Ectodermal cell (in vitro differentiated cells): Measurements from ENCODE around the gene ST3GAL2.

Experiments
- H3K27ac ChIP-seq: 2 replicates; pipeline ENCODE4 v1.7.0; 2013; ENCODE audit warnings: mild to moderate bottlenecking, low read depth, low read length; ENCODE audit not compliant: insufficient read depth, poor library complexity, severe bottlenecking
- H3K27me3 ChIP-seq: 2 replicates; pipeline ENCODE4 v1.7.0; 2013; ENCODE audit warnings: mild to moderate bottlenecking, low read length; ENCODE audit not compliant: insufficient read depth, control insufficient read depth, poor library complexity, severe bottlenecking
- H3K36me3 ChIP-seq: one replicate; pipeline ENCODE4 v1.7.0; 2013; ENCODE audit warnings: low read length; ENCODE audit not compliant: control insufficient read depth, insufficient read depth
- H3K4me1 ChIP-seq: one replicate; pipeline ENCODE4 v1.7.0; 2013; ENCODE audit warnings: low read length; ENCODE audit not compliant: control insufficient read depth, insufficient read depth
- H3K4me3 ChIP-seq: 2 replicates; pipeline ENCODE4 v1.7.0; 2013; ENCODE audit warnings: low read depth, low read length, control low read depth; ENCODE audit not compliant: insufficient read depth
- H3K9me3 ChIP-seq: 2 replicates; pipeline ENCODE4 v1.7.0; 2013; ENCODE audit warnings: mild to moderate bottlenecking, low read length, moderate library complexity; ENCODE audit not compliant: control insufficient read depth
- WGBS, 2 experiments: methylation state at CpG; one replicate each; pipeline ENCODE4 v1.1.7; 2013; ENCODE audit warnings: missing lambda C conversion rate in 2 of 2; 5-methylcytosine and 5-hydroxymethylcytosine counted together

Gene ST3GAL2

DNA sequence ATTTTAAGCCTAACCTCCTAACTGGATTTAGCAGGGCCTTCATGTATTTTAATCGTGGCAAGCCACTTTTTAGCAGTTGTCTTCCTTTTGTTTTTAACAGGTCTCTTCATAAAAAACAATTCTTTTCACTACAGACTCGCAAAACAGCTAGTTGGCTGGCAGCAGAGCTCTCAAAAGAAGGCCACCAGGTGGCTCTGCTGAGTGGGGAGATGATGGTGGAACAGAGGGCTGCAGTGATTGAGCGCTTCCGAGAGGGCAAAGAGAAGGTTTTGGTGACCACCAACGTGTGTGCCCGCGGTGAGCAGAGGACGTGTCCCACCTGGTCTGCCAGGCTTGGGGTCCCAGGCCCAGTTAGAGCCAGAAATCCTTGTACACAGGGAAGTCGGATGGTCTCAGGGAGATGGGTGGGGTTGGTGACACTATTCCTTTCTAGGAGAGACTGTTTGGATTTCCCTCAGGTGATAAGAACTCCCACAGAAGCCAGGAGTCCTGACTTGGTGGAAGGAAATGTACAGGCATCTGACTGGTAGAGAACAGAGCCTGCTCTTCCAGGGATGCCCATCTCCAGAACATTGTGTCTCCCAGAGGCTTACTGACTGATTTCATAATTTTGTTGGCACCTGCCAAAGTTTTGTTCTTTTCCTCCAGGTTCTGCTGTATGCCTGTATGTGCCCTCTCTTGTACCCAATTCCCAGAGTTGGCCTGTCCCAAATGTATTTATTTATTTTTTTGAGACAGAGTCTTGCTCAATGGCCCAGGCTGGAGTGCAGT, 107.1 kb downstream of the ST3GAL2 start:
- Histone ChIP-seq H3K27me3 (no peaks in the 10 kb centered on the region), H3K27ac (no peak overlapping the region), H3K36me3 (peaks cover 25% of the 10 kb centered on the region), H3K4me1 (no peaks in the 10 kb centered on the region), H3K4me3 (no peak overlapping the region), H3K9me3 (no peaks in the 10 kb centered on the region)
- WGBS, 2 experiments, result 84 to 89% methylated on average over 9 of the region's 9 CpGs

DNA sequence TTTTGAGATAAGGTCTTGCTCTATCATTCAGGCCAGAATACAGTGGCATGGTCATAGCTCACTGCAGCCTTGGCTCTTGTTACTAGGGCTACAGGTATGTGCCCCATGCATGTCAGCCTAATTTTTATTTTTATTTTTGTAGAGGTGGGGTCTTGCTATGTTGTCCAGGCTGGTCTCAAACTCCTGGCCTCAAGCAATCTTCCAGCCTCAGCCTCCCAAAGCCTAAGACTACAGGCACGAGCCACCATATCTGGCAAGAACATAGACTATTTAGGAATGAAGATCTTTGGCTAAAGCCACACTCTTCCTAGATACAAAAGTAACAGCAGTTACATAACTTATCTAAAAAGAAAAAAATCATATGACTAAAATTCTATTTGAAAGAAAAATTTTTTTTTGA, 107.8 kb downstream of the ST3GAL2 start:
- Histone ChIP-seq H3K9me3 (no peaks in the 10 kb centered on the region), H3K27ac (no peak overlapping the region), H3K4me3 (no peak overlapping the region), H3K27me3 (no peaks in the 10 kb centered on the region), H3K4me1 (no peaks in the 10 kb centered on the region), H3K36me3 (peaks cover 25% of the 10 kb centered on the region)
- WGBS, 2 experiments, result 91 to 100% methylated on average over 1 of the region's 1 CpG
